HG03025 (cell line): ENCODE results near the gene LAMA5.

Experiments
- ATAC-seq: cut with Tn5 transposase; IDR thresholded peaks from one replicate; pipeline ENCODE4 v1.9.1; 2021; ENCODE audit warnings: mild to moderate bottlenecking, moderate library complexity; ENCODE audit not compliant: unreplicated experiment, low FRiP score

LAMA5 gene

DNA sequence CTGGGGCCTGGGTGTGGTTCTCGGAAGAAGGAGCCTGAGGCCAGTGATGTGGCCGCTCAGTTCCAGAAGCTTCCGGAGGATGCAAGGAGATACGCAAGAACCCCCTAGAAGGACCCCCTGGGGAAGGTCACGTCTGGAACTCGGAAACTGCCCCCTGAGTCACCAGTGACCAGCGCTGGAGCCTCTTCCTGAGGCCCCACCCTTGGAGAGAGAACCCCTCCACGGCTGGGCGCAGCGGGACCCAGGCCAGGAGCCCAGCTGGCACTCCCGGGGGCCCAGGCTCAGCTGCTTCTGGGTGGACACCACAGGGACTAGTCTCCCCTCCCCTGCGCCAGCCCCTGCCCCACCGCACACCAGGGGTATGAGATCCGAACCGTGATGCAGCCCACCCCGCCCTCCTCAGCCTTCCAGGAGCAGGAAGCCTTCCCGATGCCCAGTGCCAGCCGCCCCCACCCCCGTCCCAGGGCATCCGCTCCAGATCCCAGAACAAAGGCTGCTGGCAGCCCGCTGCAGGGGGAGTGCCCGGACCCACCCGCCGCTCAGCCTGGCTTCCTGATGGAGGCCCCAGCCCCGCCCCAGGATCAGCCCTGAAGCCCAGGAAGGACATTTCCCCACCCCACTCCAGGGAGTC is 7.5 kb downstream of the LAMA5 start:
- ATAC-seq = no peak

- ATAC-seq = no peak
Observed at GRCh38 chr20:62359043-62359490, 8.0 kb downstream of the LAMA5 start.

DNA sequence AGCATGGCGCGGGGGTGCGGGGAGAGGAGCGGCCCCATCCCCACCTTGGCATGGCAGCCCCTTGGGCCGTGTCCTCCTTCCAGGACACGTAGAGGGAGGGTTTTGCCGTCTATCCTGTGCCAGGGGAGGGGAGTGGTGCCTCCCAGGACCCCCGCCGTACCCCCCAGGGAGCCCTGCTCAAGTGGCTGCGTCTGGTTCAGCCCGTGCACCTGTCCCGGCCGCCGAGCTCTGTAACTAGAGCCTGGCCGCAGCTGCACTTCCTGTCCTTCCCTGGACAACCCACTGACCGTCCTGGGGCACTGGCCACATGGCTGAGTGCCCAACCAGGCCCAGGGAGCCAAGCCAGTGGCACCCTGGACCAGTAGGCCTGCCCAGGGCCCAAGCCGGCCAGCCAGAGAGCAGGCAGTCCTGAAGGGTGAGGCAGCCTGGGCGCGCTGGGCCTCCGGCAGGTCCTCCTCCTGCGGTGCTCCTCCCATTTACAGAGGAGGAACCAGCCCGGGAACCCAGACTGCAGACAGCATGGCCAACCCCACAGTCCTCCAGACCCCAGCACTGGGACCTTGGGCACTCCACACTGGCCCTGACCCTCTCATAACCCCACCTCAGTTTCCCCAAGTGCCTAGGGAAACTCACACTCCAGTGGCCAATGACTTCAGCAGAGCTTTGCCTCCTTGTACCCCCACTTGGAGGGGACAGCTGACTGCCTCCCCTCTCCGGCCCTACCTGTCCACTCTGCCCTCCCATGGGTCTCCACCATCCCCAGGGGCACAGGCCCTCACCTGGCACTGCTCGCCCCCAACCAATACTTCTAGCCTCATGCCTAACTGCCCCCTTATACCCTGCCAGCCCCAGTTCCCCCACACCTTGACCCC is 8.7 kb downstream of the LAMA5 start:
- ATAC-seq = no peak

DNA sequence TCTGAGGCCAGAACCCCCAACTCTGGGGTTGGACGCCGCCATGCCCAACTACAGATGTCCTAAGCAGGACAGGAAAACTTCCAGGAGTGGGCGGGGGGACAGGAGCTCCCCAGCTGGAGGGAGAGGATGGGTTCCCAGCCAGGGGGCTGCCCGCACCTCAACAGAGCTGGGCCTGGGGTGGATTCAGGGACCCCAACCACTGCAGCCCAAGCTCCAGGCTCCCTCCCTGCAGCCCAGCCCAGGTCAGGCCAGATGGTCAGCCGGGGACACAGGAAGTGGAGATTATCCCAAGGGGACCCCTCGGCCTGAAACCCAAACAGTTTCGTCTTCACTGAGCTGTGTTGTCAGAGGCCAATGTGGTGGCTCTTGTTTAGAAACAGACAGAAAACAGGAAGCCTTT is 9.4 kb downstream of the LAMA5 start:
- no peak for ATAC-seq

DNA sequence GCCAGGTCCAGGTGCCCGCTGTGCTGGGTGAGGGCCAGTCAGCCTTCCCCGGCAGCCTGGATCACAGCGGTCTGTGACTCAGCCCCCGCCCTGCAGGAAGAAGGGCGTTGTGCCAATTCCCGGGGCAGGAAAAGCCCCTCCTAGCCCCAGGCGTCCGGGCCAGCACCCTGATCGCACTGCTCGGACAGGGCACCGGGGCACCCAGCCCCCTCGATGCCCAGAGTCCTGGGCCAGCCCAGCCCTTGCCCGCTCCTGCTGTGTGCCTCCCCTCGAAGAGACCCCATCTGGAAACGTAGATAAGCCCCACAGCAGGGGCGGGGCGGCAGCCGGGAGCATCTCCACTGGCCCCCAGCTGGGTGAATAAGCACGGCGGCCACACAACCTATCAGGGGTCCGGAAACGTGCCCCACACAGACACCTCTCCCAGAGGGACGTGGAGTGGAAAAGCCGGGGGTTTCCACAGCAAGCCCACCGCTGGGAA is 9.9 kb downstream of the LAMA5 start:
- ATAC-seq = no peak

DNA sequence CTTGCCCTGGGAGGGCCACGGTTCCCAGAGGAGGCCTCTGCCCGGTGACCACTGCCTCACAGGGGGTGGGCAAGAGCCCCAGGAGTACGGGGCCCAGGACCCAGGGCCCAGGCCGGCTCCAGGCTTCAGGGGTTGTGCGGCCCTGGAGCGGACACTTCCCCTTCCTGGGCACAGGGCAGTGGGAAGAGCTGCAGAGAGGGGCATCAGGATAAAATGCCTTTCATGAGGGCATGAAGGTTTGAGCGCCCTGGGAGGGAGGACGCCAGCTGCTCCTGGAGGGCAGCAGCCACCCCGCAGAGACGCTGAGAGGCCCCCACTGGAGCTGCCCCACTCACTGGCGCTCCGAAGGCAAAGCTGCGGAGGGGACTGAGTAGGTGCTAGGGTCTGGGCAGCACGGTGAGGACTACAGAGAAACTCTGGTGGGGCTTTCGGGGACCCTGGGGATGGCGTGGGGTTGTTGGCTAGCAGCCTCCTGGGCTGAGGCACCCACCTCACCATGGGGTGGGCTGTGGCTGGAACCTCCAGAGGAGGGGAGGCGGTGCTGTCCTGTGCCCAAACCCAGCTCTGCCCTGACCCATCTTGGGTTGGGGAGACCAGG is 10.4 kb downstream of the LAMA5 start:
- no peak for ATAC-seq

DNA sequence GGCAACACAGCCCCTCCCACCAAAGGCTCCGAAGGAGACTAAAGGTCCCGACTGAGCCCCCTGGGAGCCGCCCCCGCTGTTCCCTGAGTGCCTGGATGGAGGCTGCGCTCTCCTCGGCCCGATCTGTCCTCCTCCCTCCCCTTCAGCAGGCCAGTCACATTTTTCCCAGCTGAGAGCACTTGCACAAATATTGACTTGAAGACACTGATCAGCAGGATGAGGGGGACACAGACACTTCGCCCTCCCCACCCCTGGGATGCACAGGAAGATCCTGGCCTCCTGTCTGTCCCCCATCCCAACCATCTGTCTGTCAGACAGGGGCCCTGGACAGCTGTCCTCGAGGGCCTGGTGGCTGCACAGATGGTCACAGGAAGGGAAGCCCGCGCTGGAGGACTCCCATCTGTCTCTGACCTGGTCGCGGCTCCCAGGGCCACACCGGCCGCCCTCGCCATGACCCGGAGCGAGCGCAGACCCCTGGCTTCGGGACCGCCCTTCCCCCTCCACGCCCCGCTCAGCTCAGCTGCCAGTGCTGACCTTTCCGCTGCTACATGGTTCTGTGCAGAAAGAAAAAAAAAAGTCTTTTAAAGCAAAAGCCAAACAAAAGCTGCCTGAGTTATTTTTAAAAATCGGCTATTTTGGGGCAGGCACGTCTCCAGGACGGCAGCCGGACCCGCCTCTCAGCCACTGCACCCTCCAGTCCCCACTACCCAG is 11.1 kb downstream of the LAMA5 start:
- no peak for ATAC-seq

GRCh38 chr20:62355516-62355877 is 11.6 kb downstream of the LAMA5 start:
- ATAC-seq = no peak

GRCh38 chr20:62354811-62355341 is 12.2 kb downstream of the LAMA5 start:
- no peak for ATAC-seq

DNA sequence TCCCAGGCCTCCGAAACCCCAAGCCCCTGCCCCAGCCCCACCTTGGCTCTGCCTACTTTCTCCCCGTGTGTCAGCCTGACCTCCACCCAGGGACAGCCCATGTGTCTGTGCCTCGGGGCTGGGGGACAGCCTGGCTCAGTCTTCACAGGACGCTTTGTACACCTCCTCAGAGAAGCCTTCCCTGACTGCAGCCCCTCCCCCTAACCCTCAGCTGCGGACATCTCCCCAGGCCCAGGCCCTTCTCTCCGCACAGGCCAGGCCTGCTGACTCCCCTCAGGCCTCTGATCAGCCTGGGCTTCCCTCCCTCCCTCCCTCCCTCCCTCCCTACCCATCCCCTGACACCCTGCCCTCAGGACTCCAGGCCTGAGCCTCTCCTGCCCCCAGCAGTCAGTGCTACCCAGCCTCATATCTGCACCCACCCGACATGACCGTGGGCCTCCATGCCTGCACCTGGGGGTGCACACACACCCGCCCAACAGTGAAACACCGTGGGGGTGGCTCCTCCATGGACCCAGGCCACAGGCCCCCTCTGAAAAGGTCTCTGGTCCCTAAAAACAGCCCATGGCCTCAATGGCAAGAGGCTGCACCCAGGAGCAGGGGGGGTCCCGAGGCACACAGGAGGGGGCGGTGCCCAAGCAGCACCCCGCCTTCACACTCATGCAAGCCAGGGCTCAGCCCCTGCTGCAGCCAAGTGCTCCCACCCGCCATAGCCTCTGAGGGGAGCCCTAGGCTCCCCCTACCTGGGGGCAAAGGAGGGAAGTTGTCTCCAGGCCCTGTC is 12.9 kb downstream of the LAMA5 start:
- ATAC-seq = no peak

GRCh38 chr20:62353289-62354030 is 13.7 kb downstream of the LAMA5 start:
- ATAC-seq = no peak

GRCh38 chr20:62352402-62353288 is 14.5 kb downstream of the LAMA5 start:
- no peak for ATAC-seq

- no peak for ATAC-seq
Observed at GRCh38 chr20:62351469-62352401, 15.4 kb downstream of the LAMA5 start.

DNA sequence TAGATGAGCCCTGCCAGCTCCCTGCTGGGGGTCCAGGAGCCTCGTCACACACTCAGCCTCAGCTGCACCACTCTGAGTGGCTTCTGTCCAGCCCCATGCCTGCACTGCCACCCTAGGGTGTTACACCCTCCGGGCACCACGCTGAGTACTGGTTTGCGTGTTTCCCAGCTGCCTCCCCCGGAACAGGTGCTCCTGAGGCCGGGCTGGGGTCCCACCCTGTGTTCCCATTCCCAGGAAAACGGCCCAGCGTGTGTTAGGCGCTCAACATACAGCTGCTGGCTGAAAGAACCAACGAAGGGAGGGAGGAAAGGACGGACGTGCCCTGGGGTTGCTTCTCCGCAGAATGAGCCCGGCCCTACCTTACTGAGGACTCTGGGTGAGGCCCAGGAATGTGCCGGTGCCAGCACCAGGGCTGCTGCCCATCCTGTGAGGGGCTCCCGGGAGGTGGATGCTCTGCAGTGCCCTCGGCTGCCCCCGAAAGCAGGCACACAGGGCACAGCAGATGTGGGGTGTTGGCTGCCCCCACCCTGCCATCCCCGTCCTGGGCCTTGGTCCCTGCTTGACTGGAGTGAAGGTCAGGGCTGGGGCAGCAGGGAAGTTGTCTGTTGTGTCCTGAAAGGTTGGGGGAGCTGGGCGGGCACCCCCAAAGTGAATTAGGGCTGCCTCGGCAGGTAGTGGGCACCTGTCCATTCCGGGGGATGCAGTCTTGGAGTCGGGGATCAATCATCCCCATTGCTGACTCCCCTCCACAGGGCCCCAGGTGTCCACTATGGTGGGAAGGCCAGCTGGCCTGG is 16.3 kb downstream of the LAMA5 start:
- no peak for ATAC-seq

DNA sequence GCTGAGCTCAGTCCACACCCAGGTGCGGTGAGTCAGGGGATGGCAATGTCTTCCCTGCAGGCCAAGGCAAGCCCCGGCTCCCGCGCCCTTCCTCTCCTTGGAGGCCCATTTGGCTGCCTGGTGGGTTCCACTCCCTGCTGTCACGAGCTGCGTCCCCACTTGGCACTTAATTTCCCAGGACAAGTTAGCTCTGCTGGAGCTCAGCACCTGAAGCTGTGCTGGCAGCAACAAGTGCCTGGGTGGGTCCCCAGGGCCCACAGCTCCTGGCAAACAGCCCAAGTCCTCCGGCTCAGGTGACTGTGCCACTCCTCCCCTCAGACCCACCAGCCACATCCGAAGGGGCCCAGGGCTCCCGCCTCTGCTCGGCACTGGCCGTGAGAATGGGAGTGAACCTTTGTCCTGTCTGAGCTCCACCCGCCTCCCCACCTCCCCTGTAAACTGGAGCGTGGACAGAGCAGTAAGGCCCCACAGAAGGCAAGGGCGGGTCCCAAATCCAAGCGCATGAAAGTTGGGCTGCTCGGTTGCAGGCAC is 16.9 kb downstream of the LAMA5 start:
- ATAC-seq = no peak

GRCh38 chr20:62349556-62350097 is 17.5 kb downstream of the LAMA5 start:
- no peak for ATAC-seq
